Purkinje cell (primary cell): ENCODE data around the gene ZER1. TPM values are rescaled to one million over a fixed set of nuclear protein-coding genes. Genes with fewer than 3 reads are reported as not detected.

Source experiments
- polyA plus RNA-seq: library from polyadenylated mRNA; unstranded; fragments of >200 nt; fragmentation: Nextera tagmentation; gene quantifications from 2 replicates; pipeline ENCODE4 v1.2.1, GENCODE V29; 2014

Gene ZER1
- 2.3 and 4.4 TPM in 2 replicates for polyA plus RNA-seq

DNA sequence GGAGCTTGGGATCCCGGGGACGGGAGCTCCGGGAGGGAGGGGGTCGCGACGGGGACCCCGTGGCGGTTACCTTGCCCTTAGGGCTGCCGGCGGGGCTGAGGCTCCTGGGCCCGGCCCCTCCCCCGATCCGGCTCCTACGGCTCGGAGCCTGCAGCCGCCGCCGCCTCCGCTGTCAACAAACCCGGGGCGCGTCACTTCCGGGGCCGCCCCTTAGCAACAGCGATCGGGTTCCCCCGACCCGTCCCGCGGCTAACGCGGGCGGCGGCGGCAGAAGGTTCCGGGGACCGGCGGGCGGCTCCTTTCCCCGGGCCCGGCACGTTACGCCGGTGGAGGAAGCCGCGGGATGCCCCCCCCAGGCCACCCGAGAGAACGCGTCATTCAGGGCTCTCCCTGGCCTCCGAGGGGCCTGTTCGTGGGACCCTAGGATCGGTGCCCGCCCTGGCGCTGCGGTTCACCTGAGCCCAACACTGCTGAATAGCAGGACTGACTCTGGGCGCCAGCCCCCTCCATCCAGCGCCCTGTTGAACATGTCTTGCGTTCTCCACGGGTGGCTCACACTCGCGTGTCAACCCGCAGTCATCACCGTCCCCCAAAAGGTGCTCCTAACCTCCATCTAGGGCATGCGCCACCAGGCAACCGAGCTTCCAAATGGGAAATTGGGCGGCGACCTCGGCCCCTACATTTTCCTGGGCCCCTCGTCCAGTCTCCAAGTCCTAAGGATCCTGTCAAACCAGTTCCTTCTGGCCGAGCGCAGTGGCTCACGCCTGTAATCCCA, at the start of gene ZER1:
TSS of gene ZER1 (minus strand) at position 183 of the 775 bp plus-strand sequence. CDS start 16,362 bp downstream, outside the sequence.

DNA sequence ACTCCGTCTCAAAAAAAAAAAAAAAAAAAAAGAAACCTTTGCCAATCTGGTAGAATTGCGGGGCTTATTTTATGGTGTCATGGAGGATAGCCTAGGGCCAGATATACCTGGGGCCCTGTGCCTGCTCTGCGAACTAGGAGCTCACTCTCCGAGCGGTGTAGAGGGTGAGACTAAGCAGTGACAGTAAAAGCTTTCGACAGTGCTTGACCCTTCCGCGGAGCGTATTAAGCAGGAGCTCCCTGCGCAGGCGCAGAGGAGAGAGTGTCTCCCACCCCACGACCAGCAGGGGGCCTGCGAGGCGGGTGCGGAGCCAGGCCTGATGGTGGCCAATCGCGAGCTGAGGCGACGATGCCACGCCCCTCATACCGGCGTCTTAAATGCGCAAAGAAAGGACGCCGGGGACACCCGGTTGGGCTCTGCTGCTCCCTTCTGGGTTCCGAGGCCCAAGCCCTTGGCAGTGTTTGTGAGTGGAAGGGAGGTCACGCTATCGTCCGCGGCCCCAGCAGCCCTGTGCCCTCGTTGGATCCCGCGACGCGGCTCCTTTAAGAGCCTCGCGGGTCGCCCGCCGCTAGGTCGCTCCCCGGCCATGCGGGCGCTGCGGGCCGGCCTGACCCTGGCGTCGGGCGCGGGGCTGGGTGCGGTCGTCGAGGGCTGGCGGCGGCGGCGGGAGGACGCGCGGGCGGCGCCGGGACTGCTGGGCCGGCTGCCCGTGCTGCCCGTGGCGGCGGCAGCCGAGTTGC, 46.5 kb upstream of the ZER1 start, which contains the start of gene ENDOG:
TSS of gene ENDOG (plus strand) at position 402 of the 740 bp plus-strand sequence. CDS start at position 587, 185 bp downstream.

DNA sequence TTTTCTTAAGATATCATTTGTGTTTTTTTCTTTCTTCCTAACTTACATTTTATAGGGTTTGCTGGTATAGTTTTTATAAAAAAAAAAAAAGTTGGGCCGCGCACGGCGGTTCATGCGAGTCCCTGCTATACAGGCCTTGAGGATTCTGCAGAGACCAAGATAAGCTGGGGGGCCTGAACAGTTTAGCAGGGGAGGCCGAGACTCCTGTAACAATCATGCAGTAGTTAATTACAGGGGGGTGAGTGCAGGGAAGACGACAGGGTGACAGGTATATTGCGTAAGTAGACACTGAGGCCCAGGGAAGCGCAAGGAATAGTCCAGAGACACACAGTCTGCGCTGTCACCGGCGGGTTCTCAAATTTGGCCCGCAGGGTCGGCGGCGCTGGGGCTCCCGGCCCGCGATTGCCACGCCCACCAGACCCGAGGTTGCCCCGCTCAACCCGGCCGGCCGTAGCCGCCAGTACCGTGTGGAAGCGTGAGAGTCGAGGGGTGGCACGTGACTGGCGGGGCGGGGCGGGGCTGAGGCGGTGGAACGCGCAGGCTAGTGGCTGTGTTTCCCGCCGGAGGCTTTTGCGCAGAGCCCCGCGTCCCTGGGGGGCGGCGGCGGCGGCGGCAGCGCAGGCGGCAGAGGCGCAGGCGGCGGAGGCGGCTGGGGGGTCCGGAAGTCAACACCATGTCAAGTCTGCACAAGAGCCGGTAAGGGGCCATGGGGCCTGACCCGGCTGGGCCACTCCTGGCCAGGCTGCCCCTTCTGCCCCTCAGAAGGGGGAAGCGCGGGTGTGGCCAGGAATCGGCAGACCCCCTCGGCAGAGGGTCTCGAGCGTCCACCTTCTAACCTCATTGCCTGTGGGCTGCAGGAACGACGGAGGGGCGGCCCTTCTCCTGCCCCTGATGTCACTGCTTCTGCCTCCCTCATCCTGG, 15.2 kb upstream of the ZER1 start, which contains the start of gene TBC1D13:
TSS of gene TBC1D13 (plus strand) at position 573 of the 921 bp plus-strand sequence. CDS start at position 674, 101 bp downstream.

DNA sequence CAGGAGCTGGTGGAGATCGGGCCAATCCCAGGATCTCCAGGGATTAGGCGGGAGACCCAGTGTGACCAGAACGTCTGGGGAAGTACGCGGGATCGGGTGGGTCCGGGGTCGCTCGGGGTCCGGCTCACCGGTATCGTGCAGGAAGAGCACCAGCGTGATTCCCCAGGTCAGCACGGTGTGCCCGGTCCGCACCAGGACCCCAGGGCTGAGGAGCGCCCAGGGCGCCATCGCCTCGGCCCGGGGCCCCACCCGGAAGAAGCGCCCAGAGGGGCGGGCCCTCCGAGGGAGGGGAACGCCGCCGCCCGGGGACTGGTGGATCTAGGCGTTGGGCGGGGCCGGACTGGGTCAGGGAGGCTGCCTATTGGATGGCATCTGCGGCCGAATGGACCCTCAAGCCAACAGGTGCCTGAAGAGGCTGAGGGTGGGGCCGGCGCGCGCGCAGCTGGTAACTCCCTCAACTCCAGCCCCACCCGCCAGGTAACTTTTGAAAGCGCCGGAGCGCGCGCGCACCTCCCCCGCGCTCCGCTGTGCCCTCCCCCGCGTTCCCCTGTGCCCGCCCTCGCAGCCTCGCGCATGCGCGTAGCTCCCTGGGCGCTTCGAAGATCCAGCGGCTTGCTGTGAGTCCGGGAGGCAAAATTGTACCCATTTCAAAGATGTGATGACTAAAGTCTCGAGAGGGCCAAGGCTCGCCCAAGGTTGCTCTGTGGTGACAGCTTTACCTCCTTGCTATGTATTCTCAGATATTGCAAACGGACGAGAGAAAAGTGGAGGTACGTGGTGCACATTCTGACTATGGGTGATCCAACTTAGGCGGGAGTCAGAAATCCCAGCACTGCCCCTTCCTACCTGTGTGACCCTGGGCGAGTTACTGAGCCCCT, 47.6 kb downstream of the ZER1 start, which contains the start of gene ZDHHC12:
TSS of gene ZDHHC12 (minus strand) at position 262 of the 878 bp plus-strand sequence. CDS start at position 228, 34 bp downstream.

DNA sequence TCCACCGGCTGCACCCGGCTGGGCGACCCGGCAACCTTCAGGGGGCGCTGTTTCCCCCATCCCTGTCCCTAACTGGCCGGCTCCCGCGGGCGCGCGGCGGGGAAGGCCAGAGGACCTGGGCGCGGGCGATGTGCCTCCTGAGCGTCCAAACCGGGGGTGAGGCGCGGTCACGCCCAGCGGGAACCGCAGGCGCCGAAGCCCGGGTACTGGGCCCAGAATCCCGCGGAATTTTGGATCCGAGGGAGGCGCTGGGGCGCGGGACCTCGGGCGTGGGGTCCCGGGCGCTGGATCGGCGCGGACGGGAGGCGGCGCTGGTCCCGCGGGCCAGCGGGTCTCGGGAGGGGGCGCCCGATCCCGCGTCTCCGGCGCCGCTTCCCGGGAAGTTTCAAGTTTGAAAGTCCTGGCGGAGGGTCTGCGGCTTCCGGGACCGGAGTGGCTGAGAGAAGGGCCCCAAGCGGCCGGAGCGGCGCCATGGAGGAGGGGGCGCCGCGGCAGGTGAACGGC, 69.2 kb downstream of the ZER1 start, which contains the start of gene PKN3:
TSS of gene PKN3 (plus strand) at position 59 of the 504 bp plus-strand sequence. CDS start at position 472, 413 bp downstream.

DNA sequence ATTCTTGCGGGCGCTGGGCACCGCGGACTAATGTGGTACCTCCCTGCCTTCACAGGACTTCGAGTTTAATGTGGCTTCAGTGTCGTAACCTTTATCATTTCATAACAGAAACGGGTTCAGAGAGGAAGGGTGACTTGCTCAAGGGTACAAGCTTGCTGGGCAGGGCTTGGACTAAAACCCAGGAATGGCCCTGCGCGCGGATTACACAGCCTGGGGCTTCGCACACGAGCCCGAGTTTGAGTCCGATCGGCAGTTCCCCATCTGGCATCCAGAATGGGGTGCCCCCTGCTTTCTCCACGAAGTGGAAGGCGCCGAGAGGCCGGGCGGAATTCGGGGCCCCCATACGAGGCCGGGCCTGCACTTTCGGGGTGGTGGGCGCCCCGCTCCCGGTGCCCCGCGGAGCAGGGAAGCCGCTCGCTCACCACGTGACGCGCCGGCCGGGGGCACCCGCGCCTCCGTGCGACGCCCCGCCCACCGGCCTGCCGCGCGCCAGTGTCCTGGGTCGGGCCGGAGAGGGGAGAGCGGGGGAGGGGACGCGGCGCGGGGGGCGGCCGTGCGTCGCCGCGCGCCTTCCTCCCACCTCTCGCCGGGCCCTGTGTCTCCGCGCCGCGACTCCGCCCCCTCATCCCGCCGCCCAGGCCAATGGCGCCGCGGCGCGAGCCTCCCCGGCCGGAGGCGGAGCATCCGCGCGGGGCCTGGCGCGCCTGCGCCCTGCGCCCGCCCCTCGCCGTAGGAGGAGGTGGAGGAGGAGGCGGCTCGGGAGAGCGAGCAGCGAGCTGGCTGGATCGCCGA, 83.0 kb downstream of the ZER1 start, which contains the start of gene SET:
TSS of gene SET (plus strand) at position 722 of the 792 bp plus-strand sequence. CDS start 361 bp downstream, outside the sequence.

Other genes starting within 250 kb of the ZER1 start
- gene SPTAN1, start 219.3 kb downstream of the ZER1 start, polyA plus RNA-seq: 685 and 889 TPM in 2 replicates
- 0.14 and 0.77 TPM in 2 replicates for gene DYNC2I2, start 115.1 kb downstream of the ZER1 start, polyA plus RNA-seq
- gene SET, start 82.7 kb downstream of the ZER1 start, polyA plus RNA-seq: 177 and 187 TPM in 2 replicates
- gene PKN3, start 69.4 kb downstream of the ZER1 start, polyA plus RNA-seq: not detected in 2 replicates
- gene ZDHHC12, start 47.8 kb downstream of the ZER1 start, polyA plus RNA-seq: 0.21 TPM in 1 of 2 replicates, not detected in the other
- 2.0 and 2.6 TPM in 2 replicates for gene TBC1D13, start 15.3 kb upstream of the ZER1 start, polyA plus RNA-seq
- 8.6 and 12.4 TPM in 2 replicates for gene ENDOG, start 46.6 kb upstream of the ZER1 start, polyA plus RNA-seq
- gene SPOUT1, start 57.9 kb upstream of the ZER1 start, polyA plus RNA-seq: 5.4 and 9.8 TPM in 2 replicates
- 12.4 and 14.1 TPM in 2 replicates for gene KYAT1, start 110.0 kb upstream of the ZER1 start, polyA plus RNA-seq
- 10.3 and 11.2 TPM in 2 replicates for gene LRRC8A, start 110.2 kb upstream of the ZER1 start, polyA plus RNA-seq
- 4.6 TPM in 1 of 2 replicates, not detected in the other for gene PHYHD1, start 149.1 kb upstream of the ZER1 start, polyA plus RNA-seq
- 16.7 and 20.3 TPM in 2 replicates for gene DOLK, start 175.7 kb upstream of the ZER1 start, polyA plus RNA-seq
- 8.6 and 11.3 TPM in 2 replicates for gene NUP188, start 175.8 kb upstream of the ZER1 start, polyA plus RNA-seq